ENCODE measurements around the gene PHF14.

DNA sequence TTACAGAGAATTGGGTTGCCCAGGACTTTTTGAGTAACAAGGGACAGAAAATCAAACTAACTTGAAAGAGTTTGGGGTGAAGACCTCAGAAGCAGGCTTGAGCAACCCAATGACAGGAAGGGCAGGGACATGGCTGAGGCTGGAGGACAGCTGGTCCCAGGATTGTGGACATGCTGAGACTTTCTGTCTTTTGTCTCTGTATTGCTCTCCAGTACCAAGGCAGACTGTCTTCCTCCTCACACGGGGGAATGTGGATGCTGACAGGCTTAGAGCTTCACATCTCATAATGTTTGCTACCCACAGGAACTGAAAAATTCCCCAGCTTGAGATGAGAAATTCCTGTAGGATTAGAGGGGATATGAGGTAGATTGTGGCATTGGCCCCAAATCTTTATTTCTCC, 229.6 kb downstream of the PHF14 start:
- TF ChIP-seq, protein P1, sequence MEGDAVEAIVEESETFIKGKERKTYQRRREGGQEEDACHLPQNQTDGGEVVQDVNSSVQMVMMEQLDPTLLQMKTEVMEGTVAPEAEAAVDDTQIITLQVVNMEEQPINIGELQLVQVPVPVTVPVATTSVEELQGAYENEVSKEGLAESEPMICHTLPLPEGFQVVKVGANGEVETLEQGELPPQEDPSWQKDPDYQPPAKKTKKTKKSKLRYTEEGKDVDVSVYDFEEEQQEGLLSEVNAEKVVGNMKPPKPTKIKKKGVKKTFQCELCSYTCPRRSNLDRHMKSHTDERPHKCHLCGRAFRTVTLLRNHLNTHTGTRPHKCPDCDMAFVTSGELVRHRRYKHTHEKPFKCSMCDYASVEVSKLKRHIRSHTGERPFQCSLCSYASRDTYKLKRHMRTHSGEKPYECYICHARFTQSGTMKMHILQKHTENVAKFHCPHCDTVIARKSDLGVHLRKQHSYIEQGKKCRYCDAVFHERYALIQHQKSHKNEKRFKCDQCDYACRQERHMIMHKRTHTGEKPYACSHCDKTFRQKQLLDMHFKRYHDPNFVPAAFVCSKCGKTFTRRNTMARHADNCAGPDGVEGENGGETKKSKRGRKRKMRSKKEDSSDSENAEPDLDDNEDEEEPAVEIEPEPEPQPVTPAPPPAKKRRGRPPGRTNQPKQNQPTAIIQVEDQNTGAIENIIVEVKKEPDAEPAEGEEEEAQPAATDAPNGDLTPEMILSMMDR (IDR thresholded peaks at IDR 0.05; ENCODE audit: poor library complexity, severe bottlenecking) = no peak
- no peak for TF ChIP-seq EZH2 (IDR thresholded peaks at IDR 0.05; ENCODE audit: borderline replicate concordance, insufficient read depth, low read length, poor library complexity, severe bottlenecking)
- no peak for TF ChIP-seq EP300 (conservative IDR thresholded peaks at IDR 0.05; ENCODE audit: poor library complexity, severe bottlenecking)
